Ovary (tissue), 9 donors: ENCODE measurements around the gene EBF3. TPM values are rescaled to one million over a fixed set of nuclear protein-coding genes. Genes with fewer than 3 reads are reported as not detected.

ENCODE experiments used
- DNase-seq, 5 donors: peaks; one replicate each; pipeline ENCODE4 v3.0.0-alpha.2; 2019 to 2020
- H3K27ac ChIP-seq, 2 donors: fragments of 200-600 bp; one replicate each; pipeline versions ENCODE4 v1.5.1 to v1.8.0; 2019 to 2022
- H3K27me3 ChIP-seq: fragments of 200-600 bp; one replicate; pipeline ENCODE4 v1.8.0; 2022
- H3K36me3 ChIP-seq: fragments of 200-600 bp; sonication (generic); one replicate; pipeline ENCODE4 v1.5.1; 2019
- H3K4me1 ChIP-seq: one replicate; pipeline ENCODE4 v1.8.1; 2013; ENCODE audit warnings: mild to moderate bottlenecking, moderate library complexity; ENCODE audit not compliant: insufficient read depth
- H3K4me3 ChIP-seq: fragments of 200-600 bp; sonication (generic); one replicate; pipeline ENCODE4 v1.5.1; 2017
- H3K9me3 ChIP-seq, 2 donors: fragments of 200-600 bp in 1 of 2; sonication (generic) in 1 of 2; one replicate each; pipeline versions ENCODE4 v1.5.1 to v1.8.1; 2013 to 2019; ENCODE audit warnings: mild to moderate bottlenecking in 1 of 2, moderate library complexity in 1 of 2
- EP300 ChIP-seq: sonication (generic); formaldehyde crosslinking; IDR thresholded peaks from one replicate; pipeline ENCODE4 v1.6.1; 2017; ENCODE audit warnings: antibody characterized with exemption
- POLR2A ChIP-seq: fragments of 450-650 bp; IDR thresholded peaks from one replicate; pipeline ENCODE4 v1.6.1; 2017; ENCODE audit warnings: antibody characterized with exemption, mild to moderate bottlenecking, moderate library complexity
- WGBS, 3 donors: extraction: QIAGEN DNeasy Blood & Tissue Kit in 1 of 3; methylation state at CpG; one replicate each; pipeline versions ENCODE4 v1.1.5 to v1.1.7; 2013 to 2017; 5-methylcytosine and 5-hydroxymethylcytosine counted together
- intact Hi-C, 4 donors: fragments of 100-400 bp; cut with DNase I; formaldehyde crosslinking; loops; one replicate each; pipeline versions ENCODE4 v1.11.0 to v1.15.1; 2022 to 2023
- polyA plus RNA-seq, 2 donors: library from polyadenylated mRNA; stranded (reverse); fragments of 200-250 nt in 1 of 2; fragments of 350-450 nt in 1 of 2; fragmentation: Illumina TruSeq in 1 of 2; extraction: RNeasy Lipid Tissue Mini Kit (QIAGEN cat#74804) in 1 of 2; gene quantifications; one replicate each; pipeline ENCODE4 v1.2.3, GENCODE V29; 2013 to 2014
- total RNA-seq, 7 donors: library from RNA; depleted of rRNA in 2 of 7; stranded (reverse); fragments of >200 nt in 2 of 7; fragmentation: NEBNext Ultra II Directional in 3 of 7; extraction: Animal tissue kit (Norgen Biotek cat#: 25700) in 3 of 7; gene quantifications; one replicate each; pipeline versions ENCODE4 v1.1.0 to v1.2.4, GENCODE V29; 2016 to 2023
- TF ChIP-seq, protein P1 (sequence below), 3 donors: fragments of 450-650 bp in 2 of 3; fragments of 200-600 bp in 1 of 3; IDR thresholded peaks; one replicate each; pipeline versions ENCODE4 v1.5.1 to v1.8.0; 2016 to 2022; ENCODE audit warnings: antibody characterized with exemption in 3 of 3, mild to moderate bottlenecking in 1 of 3
- donor health status: DM: no; HTN: no; CAD: no; lungs with moderate emphysema.
- donor health status: DM: no; HTN: no; CAD: no.
- donor health status: Bipolar disorder and iron deficiency.
- donor health status: DM: yes; HTN: yes; CAD: no.
- donor health status: DM: no; HTN: no; CAD: no.
- donor health status: DM: yes; HTN: yes; CAD: no.

EBF3 gene
- total and polyA plus RNA-seq, 9 donors, result 0.15 to 3.6 (median 0.79) TPM

DNA sequence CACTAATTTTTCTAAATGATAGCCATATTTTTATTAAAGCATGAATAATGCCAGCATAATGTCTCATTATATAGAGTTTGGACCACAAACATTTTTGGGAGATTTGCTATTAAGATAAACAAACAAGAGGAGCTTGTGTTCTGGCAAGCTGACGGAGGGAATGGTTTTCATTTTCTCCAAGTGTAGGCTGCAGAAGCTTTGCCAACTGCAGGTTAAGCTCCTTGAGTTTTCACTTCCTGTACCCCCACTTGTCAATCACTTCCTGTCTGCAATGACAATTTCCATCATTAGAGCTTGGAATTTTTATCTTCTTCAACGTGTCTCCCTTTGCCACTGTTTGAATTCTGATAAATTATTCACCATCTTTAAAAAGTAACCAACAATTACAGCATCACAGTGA, 13.4 kb downstream of the EBF3 start:
- Histone ChIP-seq H3K9me3 (no peaks in the 10 kb centered on the region), H3K27ac (no peak overlapping the region), H3K27me3 (no peaks in the 10 kb centered on the region), H3K4me3 (no peak overlapping the region), H3K36me3 (no peaks in the 10 kb centered on the region), H3K4me1 (no peaks in the 10 kb centered on the region)
- WGBS, 3 donors, result 79 to 93% (median 84%) methylated on average over 2 of the region's 2 CpGs
- TF ChIP-seq EP300, result no peak
- TF ChIP-seq, protein P1, sequence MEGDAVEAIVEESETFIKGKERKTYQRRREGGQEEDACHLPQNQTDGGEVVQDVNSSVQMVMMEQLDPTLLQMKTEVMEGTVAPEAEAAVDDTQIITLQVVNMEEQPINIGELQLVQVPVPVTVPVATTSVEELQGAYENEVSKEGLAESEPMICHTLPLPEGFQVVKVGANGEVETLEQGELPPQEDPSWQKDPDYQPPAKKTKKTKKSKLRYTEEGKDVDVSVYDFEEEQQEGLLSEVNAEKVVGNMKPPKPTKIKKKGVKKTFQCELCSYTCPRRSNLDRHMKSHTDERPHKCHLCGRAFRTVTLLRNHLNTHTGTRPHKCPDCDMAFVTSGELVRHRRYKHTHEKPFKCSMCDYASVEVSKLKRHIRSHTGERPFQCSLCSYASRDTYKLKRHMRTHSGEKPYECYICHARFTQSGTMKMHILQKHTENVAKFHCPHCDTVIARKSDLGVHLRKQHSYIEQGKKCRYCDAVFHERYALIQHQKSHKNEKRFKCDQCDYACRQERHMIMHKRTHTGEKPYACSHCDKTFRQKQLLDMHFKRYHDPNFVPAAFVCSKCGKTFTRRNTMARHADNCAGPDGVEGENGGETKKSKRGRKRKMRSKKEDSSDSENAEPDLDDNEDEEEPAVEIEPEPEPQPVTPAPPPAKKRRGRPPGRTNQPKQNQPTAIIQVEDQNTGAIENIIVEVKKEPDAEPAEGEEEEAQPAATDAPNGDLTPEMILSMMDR (IDR thresholded peaks at IDR 0.05), result no peak
- no peak for TF ChIP-seq POLR2A
- intact Hi-C loops, result no loop called here
- no peak for DNase-seq

DNA sequence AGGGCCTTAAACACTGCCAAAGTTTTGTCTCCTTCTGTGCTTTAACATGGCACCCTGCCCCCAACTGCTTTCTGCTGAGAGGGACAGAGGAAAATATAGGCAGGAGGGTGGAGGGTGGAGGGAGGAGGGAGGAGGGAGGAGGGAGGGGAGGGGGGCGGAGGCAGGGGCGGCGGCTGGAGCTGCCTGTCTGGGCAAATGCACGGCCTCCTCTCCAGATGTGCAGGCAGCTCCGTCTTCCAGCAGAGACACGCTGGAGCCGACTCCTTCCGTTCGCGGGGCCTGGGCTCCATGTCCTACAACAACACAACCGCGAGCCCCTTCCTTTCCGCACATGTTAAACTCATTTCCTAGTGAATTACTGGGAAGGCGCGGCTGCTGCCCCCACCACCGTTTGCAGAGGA, 14.2 kb downstream of the EBF3 start:
- Histone ChIP-seq H3K4me3 (no peak overlapping the region), H3K27ac (no peak overlapping the region), H3K9me3 (no peaks in the 10 kb centered on the region), H3K4me1 (no peaks in the 10 kb centered on the region), H3K27me3 (no peaks in the 10 kb centered on the region), H3K36me3 (no peaks in the 10 kb centered on the region)
- DNase-seq, result peak in 1 of 5 donors; percentile 34
- WGBS, 3 donors, result 8 to 13% (median 9%) methylated on average over 15 to 16 of the region's 16 CpGs
- intact Hi-C loops, result no loop called here
- TF ChIP-seq POLR2A (no peak), EP300 (no peak)
- TF ChIP-seq, protein P1 (IDR thresholded peaks at IDR 0.05), result no peak

DNA sequence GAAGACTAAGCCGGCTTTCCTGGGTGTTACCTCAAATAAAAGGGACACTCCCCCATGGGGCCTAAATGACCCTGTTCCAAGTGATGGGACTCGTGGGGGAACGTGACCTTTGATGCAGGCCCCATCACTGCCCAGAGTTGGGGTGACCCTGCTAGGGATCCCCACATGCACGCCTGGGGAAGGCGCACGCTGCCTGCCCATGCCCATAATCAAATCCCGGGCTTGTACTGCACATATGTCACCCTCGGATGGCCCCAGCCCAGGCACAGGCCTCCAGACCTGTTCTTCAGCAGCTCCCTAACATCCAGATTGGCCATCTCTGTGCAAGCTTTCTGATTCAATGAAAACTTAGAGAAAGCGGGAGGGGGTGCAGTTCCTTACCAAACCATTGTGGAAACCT, 14.7 kb downstream of the EBF3 start:
- H3K27me3 ChIP-seq, result no peaks in the 10 kb centered on the region
- intact Hi-C loops, result no loop called here
- no peaks in the 10 kb centered on the region for H3K4me1 ChIP-seq
- WGBS, 3 donors, result 89 to 93% (median 91%) methylated on average over 9 of the region's 9 CpGs
- H3K9me3 ChIP-seq, result no peaks in the 10 kb centered on the region
- no peak for DNase-seq
- no peak overlapping the region for H3K4me3 ChIP-seq
- no peak overlapping the region for H3K27ac ChIP-seq
- no peaks in the 10 kb centered on the region for H3K36me3 ChIP-seq
- TF ChIP-seq, protein P1 (IDR thresholded peaks at IDR 0.05), result no peak
- TF ChIP-seq EP300 (no peak), POLR2A (no peak)

DNA sequence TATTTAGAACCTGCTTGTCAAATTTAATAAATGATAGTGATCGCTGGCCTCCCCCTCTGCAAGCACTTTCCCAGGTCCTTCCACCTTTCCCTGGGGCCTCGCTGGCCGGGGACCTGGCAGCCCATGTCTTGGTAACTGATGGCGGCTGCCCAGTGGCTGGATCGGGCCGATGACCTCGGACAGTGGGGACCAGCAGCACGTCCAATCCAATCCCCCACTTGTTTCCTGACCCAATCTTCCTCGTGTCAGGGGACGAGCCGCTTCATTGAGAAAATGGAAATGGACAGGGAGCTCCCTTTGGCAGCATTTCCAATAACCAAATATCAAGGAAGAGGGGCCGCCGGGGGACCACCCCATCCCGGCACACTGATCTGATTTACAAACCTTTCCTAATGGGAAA, 17.2 kb downstream of the EBF3 start:
- 79 to 83% (median 81%) methylated on average over 14 of the region's 14 CpGs for WGBS, 3 donors

DNA sequence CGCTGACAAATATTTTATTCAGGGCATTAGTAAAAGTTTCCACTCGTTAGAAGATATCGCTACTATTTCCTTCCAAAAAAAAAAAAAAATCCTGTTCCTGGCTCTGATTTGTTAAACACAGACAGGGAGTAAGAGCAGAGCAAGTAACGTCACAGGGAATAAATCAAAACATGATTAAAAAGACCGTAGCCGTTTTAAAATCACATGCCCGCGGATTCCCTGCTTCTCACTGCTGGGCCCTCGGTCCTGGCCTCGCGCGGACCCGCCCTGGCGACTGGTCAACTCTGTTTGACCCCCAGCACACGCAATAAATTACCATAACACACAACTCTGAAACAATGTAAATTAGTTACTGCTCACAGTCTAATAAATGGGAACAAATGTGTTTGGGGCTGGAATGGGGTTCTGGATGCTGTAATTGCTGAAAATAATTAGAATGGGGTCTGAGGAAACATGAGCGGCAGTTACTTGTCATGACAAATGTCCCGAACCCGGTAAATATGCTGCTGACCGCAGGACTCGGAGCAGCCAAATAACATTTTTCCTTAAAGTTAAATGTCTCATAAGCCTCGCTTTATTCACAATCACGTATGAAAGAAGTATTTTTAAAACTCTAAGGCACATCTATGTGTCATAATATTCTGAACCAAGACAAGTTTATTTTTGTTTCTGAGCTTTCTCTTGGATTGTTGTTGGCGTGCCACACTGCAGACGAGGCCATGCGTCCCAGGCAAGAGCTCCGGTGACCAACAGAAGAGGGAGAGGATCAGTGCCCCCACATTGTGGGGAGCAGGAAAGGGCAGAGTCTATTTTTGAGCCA, 17.9 kb downstream of the EBF3 start:
- Histone ChIP-seq H3K27me3 (no peaks in the 10 kb centered on the region), H3K4me1 (no peaks in the 10 kb centered on the region), H3K4me3 (no peak overlapping the region), H3K9me3 (no peaks in the 10 kb centered on the region), H3K36me3 (no peaks in the 10 kb centered on the region), H3K27ac (peak overlapping the region in 1 of 2 donors; percentile 56)
- intact Hi-C loops, result no loop called here
- TF ChIP-seq POLR2A (no peak), EP300 (no peak)
- TF ChIP-seq, protein P1 (IDR thresholded peaks at IDR 0.05), result no peak
- peak; percentile 45 to 77 (median 67) for DNase-seq
- 28 to 30% (median 28%) methylated on average over 26 of the region's 26 CpGs for WGBS, 3 donors

More for the DNA sequence above, 17.2 kb downstream of the EBF3 start:
- Histone ChIP-seq H3K9me3 (no peaks in the 10 kb centered on the region), H3K36me3 (no peaks in the 10 kb centered on the region), H3K27me3 (no peaks in the 10 kb centered on the region), H3K4me1 (no peaks in the 10 kb centered on the region), H3K27ac (no peak overlapping the region), H3K4me3 (no peak overlapping the region)
- intact Hi-C loops, result no loop called here
- DNase-seq, result peak in 1 of 5 donors; percentile 32
- no peak for TF ChIP-seq POLR2A
- no peak for TF ChIP-seq EP300
